Ovary (tissue), 9 donors: ENCODE data around the gene DAAM1. TPM values are rescaled to one million over a fixed set of nuclear protein-coding genes. Genes with fewer than 3 reads are reported as not detected.

Experiments used
- DNase-seq, 5 donors: peaks; one replicate each; pipeline ENCODE4 v3.0.0-alpha.2; 2019 to 2020
- H3K27ac ChIP-seq, 2 donors: fragments of 200-600 bp; one replicate each; pipeline versions ENCODE4 v1.5.1 to v1.8.0; 2019 to 2022
- H3K27me3 ChIP-seq: fragments of 200-600 bp; one replicate; pipeline ENCODE4 v1.8.0; 2022
- H3K36me3 ChIP-seq: fragments of 200-600 bp; sonication (generic); one replicate; pipeline ENCODE4 v1.5.1; 2019
- H3K4me1 ChIP-seq: one replicate; pipeline ENCODE4 v1.8.1; 2013; ENCODE audit warnings: mild to moderate bottlenecking, moderate library complexity; ENCODE audit not compliant: insufficient read depth
- H3K4me3 ChIP-seq: fragments of 200-600 bp; sonication (generic); one replicate; pipeline ENCODE4 v1.5.1; 2017
- H3K9me3 ChIP-seq, 2 donors: fragments of 200-600 bp in 1 of 2; sonication (generic) in 1 of 2; one replicate each; pipeline versions ENCODE4 v1.5.1 to v1.8.1; 2013 to 2019; ENCODE audit warnings: mild to moderate bottlenecking in 1 of 2, moderate library complexity in 1 of 2
- EP300 ChIP-seq: sonication (generic); formaldehyde crosslinking; IDR thresholded peaks from one replicate; pipeline ENCODE4 v1.6.1; 2017; ENCODE audit warnings: antibody characterized with exemption
- POLR2A ChIP-seq: fragments of 450-650 bp; IDR thresholded peaks from one replicate; pipeline ENCODE4 v1.6.1; 2017; ENCODE audit warnings: antibody characterized with exemption, mild to moderate bottlenecking, moderate library complexity
- WGBS, 3 donors: extraction: QIAGEN DNeasy Blood & Tissue Kit in 1 of 3; methylation state at CpG; one replicate each; pipeline versions ENCODE4 v1.1.5 to v1.1.7; 2013 to 2017; 5-methylcytosine and 5-hydroxymethylcytosine counted together
- intact Hi-C, 4 donors: fragments of 100-400 bp; cut with DNase I; formaldehyde crosslinking; loops; one replicate each; pipeline versions ENCODE4 v1.11.0 to v1.15.1; 2022 to 2023
- polyA plus RNA-seq, 2 donors: library from polyadenylated mRNA; stranded (reverse); fragments of 200-250 nt in 1 of 2; fragments of 350-450 nt in 1 of 2; fragmentation: Illumina TruSeq in 1 of 2; extraction: RNeasy Lipid Tissue Mini Kit (QIAGEN cat#74804) in 1 of 2; gene quantifications; one replicate each; pipeline ENCODE4 v1.2.3, GENCODE V29; 2013 to 2014
- total RNA-seq, 7 donors: library from RNA; depleted of rRNA in 2 of 7; stranded (reverse); fragments of >200 nt in 2 of 7; fragmentation: NEBNext Ultra II Directional in 3 of 7; extraction: Animal tissue kit (Norgen Biotek cat#: 25700) in 3 of 7; gene quantifications; one replicate each; pipeline versions ENCODE4 v1.1.0 to v1.2.4, GENCODE V29; 2016 to 2023
- TF ChIP-seq, protein P1 (sequence below), 3 donors: fragments of 450-650 bp in 2 of 3; fragments of 200-600 bp in 1 of 3; IDR thresholded peaks; one replicate each; pipeline versions ENCODE4 v1.5.1 to v1.8.0; 2016 to 2022; ENCODE audit warnings: antibody characterized with exemption in 3 of 3, mild to moderate bottlenecking in 1 of 3
- donor health status: DM: no; HTN: no; CAD: no; lungs with moderate emphysema.
- donor health status: DM: no; HTN: no; CAD: no.
- donor health status: Bipolar disorder and iron deficiency.
- donor health status: DM: yes; HTN: yes; CAD: no.
- donor health status: DM: no; HTN: no; CAD: no.
- donor health status: DM: yes; HTN: yes; CAD: no.

The DAAM1 gene
- total and polyA plus RNA-seq, 9 donors = 19.0 to 83.3 (median 35.3) TPM

DNA sequence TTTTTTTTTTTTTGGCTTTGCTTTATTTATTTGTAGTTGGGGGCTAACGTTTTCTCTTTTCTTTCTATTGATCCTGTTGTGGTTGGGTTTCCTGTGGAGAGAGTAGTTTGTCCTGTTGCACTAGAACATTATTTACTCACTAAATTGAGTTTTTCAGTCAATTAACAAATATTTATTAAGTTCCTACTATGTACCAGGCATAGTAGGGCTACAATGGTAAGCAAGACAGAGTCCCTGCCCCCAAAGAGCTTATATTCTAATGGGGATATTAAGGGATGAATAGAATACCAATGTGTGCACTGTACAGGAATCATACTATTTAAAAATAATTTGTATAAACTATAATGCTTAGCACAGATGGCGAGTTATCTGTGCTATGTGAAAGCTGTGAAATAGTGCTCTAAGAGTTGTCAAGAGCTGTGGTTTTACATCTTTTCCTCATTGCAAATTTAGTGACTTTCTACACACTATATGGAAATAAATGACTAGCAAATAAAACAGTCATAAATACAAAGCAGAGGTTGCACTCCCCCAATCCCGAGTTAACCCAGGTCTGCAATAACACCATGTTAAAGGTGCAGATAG lies 181.8 kb downstream of the DAAM1 start:
- Histone ChIP-seq H3K4me3 (no peak overlapping the region), H3K36me3 (no peaks in the 10 kb centered on the region), H3K4me1 (peaks cover 7% of the 10 kb centered on the region), H3K27ac (no peak overlapping the region), H3K9me3 (no peaks in the 10 kb centered on the region), H3K27me3 (no peaks in the 10 kb centered on the region)
- intact Hi-C loops = no loop called here
- DNase-seq = no peak
- TF ChIP-seq, protein P1, sequence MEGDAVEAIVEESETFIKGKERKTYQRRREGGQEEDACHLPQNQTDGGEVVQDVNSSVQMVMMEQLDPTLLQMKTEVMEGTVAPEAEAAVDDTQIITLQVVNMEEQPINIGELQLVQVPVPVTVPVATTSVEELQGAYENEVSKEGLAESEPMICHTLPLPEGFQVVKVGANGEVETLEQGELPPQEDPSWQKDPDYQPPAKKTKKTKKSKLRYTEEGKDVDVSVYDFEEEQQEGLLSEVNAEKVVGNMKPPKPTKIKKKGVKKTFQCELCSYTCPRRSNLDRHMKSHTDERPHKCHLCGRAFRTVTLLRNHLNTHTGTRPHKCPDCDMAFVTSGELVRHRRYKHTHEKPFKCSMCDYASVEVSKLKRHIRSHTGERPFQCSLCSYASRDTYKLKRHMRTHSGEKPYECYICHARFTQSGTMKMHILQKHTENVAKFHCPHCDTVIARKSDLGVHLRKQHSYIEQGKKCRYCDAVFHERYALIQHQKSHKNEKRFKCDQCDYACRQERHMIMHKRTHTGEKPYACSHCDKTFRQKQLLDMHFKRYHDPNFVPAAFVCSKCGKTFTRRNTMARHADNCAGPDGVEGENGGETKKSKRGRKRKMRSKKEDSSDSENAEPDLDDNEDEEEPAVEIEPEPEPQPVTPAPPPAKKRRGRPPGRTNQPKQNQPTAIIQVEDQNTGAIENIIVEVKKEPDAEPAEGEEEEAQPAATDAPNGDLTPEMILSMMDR (IDR thresholded peaks at IDR 0.05) = no peak
- no peak for TF ChIP-seq POLR2A
- no peak for TF ChIP-seq EP300
- WGBS, 3 donors = 74 to 77% (median 76%) methylated on average over 3 of the region's 3 CpGs

DNA sequence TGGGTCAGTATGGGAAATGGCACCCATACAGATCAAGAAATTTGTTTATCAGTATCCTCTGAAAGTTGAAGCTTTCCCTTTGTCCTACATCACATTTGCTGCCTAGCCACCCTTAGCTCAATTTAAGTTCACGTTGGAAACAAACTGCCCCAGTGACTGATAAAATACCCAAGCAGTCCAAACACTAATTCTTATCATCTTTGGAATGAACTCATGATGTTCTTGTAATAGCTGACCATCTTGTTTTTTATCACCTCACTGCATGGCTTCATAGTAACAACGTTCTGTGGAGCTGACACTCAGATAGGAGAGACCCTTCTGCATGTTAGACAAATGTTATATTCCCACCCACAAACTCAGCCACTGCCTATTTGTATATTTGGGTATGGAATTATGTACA lies 183.3 kb downstream of the DAAM1 start:
- intact Hi-C loops = no loop called here
- TF ChIP-seq POLR2A (no peak), EP300 (no peak)
- TF ChIP-seq, protein P1 (IDR thresholded peaks at IDR 0.05) = no peak
- Histone ChIP-seq H3K36me3 (no peaks in the 10 kb centered on the region), H3K9me3 (no peaks in the 10 kb centered on the region), H3K27me3 (no peaks in the 10 kb centered on the region), H3K4me3 (no peak overlapping the region), H3K4me1 (peaks cover 9% of the 10 kb centered on the region), H3K27ac (no peak overlapping the region)
- WGBS, 3 donors = 3 to 15% (median 8%) methylated on average over 2 of the region's 2 CpGs
- DNase-seq = no peak

DNA sequence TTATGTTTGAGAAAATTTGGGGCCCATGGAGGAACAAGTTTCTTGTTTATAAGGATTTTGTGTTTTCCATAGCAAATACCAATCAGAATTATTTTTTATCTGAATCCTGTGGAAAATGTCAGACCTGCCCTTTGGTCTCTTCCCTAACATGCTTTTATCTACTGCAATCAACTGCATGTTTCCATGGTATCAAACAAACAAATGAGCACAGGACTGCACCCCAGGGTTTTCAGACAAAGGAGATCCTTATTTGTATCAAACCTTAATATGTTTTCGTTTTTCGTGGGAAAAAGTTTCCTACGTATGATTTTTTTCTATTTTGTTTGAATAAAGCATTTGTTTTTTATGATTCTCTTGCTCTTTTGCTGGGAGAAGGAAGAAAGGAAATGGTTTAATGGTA lies 185.6 kb downstream of the DAAM1 start:
- no peak for DNase-seq
- TF ChIP-seq, protein P1 (IDR thresholded peaks at IDR 0.05) = no peak
- no peak for TF ChIP-seq POLR2A
- no peak for TF ChIP-seq EP300
- Histone ChIP-seq H3K36me3 (no peaks in the 10 kb centered on the region), H3K27me3 (no peaks in the 10 kb centered on the region), H3K27ac (no peak overlapping the region), H3K4me1 (peaks cover 15% of the 10 kb centered on the region), H3K9me3 (no peaks in the 10 kb centered on the region), H3K4me3 (no peak overlapping the region)
- intact Hi-C loops = no loop called here
- WGBS, 3 donors = 67 to 83% (median 74%) methylated on average over 3 of the region's 3 CpGs

DNA sequence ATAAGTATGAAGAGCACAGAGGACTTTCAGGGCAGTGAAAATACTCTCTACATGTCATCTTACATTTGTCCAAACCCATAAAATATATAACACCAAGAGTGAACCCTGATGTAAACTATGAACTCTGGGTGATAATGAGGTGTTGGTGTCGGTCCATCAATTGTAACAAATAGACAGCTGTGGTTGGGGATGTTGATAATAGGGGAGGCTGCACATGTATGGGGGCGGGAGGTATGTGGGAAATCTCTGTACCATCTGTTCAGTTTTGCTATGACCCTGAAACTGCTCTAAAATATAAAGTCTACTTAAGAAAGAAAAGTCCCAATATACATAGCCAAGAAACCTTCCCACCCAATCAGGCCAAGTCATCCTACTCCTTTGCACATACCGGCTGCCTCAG lies 188.2 kb downstream of the DAAM1 start:
- no peaks in the 10 kb centered on the region for H3K27me3 ChIP-seq
- WGBS, 3 donors = 48 to 65% (median 58%) methylated on average over 3 of the region's 3 CpGs
- intact Hi-C loops = no loop called here

More for the DNA sequence above, 188.2 kb downstream of the DAAM1 start:
- Histone ChIP-seq H3K4me1 (peaks cover 14% of the 10 kb centered on the region), H3K36me3 (no peaks in the 10 kb centered on the region), H3K4me3 (no peak overlapping the region), H3K27ac (no peak overlapping the region), H3K9me3 (no peaks in the 10 kb centered on the region)
- no peak for DNase-seq
- TF ChIP-seq EP300 (no peak), POLR2A (no peak)
- TF ChIP-seq, protein P1 (IDR thresholded peaks at IDR 0.05) = no peak
